Caco-2 (cell line): Measurements from ENCODE around the gene IKBKE. TPM values are rescaled to one million over a fixed set of nuclear protein-coding genes. Genes with fewer than 3 reads are reported as not detected.

Source experiments
- BruUV-seq: library from RNA; stranded (reverse); fragments of 400-500 nt; replicated peaks from 2 replicates; lab custom pipeline; 2021; lab: Mats Ljungman, UMichigan
- CTCF ChIA-PET: fragments of 300-600 bp; sonication (Branson Sonifier 250); formaldehyde crosslinking; loops from one replicate; lab custom pipeline; 2022; ENCODE audit warnings: antibody characterized with exemption; lab: Charles Lee
- POLR2A ChIA-PET: fragments of 300-600 bp; sonication (Branson Sonifier 250); formaldehyde crosslinking; loops from one replicate; lab custom pipeline; 2022; ENCODE audit warnings: antibody characterized with exemption; lab: Charles Lee
- DNase-seq, 2 experiments: peaks; one replicate each; pipeline versions ENCODE4 v3.0.0 to v3.0.0-alpha.2; 2020 to 2022
- H3K27me3 ChIP-seq: replicated peaks from 2 replicates; pipeline ENCODE4 v1.6.0; 2011; ENCODE audit warnings: low read length; ENCODE audit not compliant: control insufficient read depth, insufficient read depth
- H3K36me3 ChIP-seq: 2 replicates; pipeline ENCODE4 v1.5.1; 2011; ENCODE audit warnings: low read length; ENCODE audit not compliant: control insufficient read depth, insufficient read depth
- H3K4me1 ChIP-seq: fragments of 250-450 bp; sonication (Bioruptor Pico); 2 replicates; pipeline ENCODE4 v1.5.1; 2020; ENCODE audit warnings: mild to moderate bottlenecking
- H3K4me3 ChIP-seq: 2 replicates; pipeline ENCODE4 v1.5.1; 2011; ENCODE audit warnings: low read depth, mild to moderate bottlenecking, control low read depth, low read length
- H3K9me3 ChIP-seq: fragments of 250-450 bp; sonication (Bioruptor Pico); 2 replicates; pipeline ENCODE4 v1.5.1; 2020; ENCODE audit warnings: mild to moderate bottlenecking, moderate library complexity
- H3K27ac Mint-ChIP-seq: one replicate; pipeline ENCODE4 v1.8.0; 2022; ENCODE audit warnings: mixed read lengths; ENCODE audit not compliant: unreplicated experiment
- H3K27me3 Mint-ChIP-seq: one replicate; pipeline ENCODE4 v1.8.0; 2022; ENCODE audit warnings: mixed read lengths; ENCODE audit not compliant: insufficient read depth, unreplicated experiment
- H3K36me3 Mint-ChIP-seq: one replicate; pipeline ENCODE4 v1.8.0; 2022; ENCODE audit warnings: mild to moderate bottlenecking, mixed read lengths; ENCODE audit not compliant: insufficient read depth, unreplicated experiment
- H3K4me1 Mint-ChIP-seq: one replicate; pipeline ENCODE4 v1.8.0; 2022; ENCODE audit warnings: low read depth, mixed read lengths; ENCODE audit not compliant: unreplicated experiment
- H3K4me3 Mint-ChIP-seq: one replicate; pipeline ENCODE4 v1.8.0; 2022; ENCODE audit warnings: mild to moderate bottlenecking, moderate library complexity, mixed read lengths; ENCODE audit not compliant: unreplicated experiment
- H3K9me3 Mint-ChIP-seq: one replicate; pipeline ENCODE4 v1.8.0; 2022; ENCODE audit warnings: mixed read lengths; ENCODE audit not compliant: unreplicated experiment
- intact Hi-C: fragments of 100-400 bp; cut with micrococcal nuclease; formaldehyde crosslinking; loops from one replicate; pipeline ENCODE4 v1.10.0; 2022; ENCODE audit not compliant: unreplicated experiment
- total RNA-seq: library from RNA; stranded (reverse); gene quantifications from 2 replicates; pipeline ENCODE4 v1.2.3, GENCODE V29; 2022
- TF ChIP-seq, protein P1 (sequence below), 2 experiments: fragments of 200-600 bp in 1 of 2; IDR thresholded peaks; 1 replicate in 1 of 2; 2 replicates in 1 of 2; pipeline versions ENCODE4 v1.5.1 to v1.8.0; 2011 to 2022; ENCODE audit warnings: antibody characterized with exemption in 1 of 2, control low read depth in 1 of 2, inconsistent platforms in 1 of 2, low read depth in 1 of 2, low read length in 1 of 2, mild to moderate bottlenecking in 1 of 2, moderate library complexity in 1 of 2; ENCODE audit not compliant: insufficient read depth in 1 of 2, severe bottlenecking in 1 of 2, unreplicated experiment in 1 of 2

IKBKE gene
- total RNA-seq, 1 experiment from 2014 or later, result 9.0 TPM

DNA sequence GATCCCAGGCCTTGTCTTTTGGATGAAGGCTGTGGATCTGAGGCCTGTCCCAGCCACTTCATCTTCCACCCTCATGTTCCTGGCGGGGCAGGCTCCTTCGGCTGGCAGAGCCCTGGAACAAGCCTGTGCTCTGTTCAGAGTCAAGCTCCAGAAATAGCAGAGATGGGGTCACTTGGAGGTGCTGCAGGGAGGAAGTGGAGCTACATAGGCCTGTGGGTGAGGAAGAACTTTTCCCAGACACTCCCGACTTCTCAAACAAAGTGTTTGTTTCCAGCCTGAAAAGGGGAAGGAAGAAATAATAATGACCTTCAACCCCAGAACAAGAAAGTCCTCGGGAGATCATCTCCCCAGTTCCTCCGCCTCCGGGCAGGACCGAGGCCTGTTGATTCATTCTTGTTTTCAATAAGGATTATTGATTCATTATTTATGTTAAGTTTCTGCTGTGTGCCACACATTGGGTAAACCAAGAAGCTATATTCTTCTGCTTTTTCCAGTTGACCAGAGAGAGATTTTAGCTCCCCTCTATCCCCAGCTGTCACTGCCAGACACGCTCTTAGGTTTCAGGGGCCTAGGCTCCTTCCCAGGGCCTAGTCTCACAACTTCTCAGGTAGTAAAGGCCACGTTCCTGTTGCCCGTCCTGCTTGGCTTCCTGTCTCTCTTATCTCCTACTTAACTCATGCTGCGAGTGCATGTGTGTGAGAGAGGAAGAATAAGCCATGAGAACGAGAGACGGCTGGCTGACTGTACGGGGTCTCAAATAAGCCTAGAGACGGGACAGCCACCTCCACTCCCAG, 16.9 kb downstream of the IKBKE start:
- intact Hi-C loops, result no loop called here
- Mint-ChIP-seq H3K27ac (no peak overlapping the region), H3K4me1 (no peaks in the 10 kb centered on the region), H3K36me3 (peaks cover 5% of the 10 kb centered on the region), H3K9me3 (no peaks in the 10 kb centered on the region), H3K4me3 (no peak overlapping the region), H3K27me3 (no peaks in the 10 kb centered on the region)
- H3K36me3 ChIP-seq, result no peaks in the 10 kb centered on the region; the same call in 1 of the 2 replicates
- no peak overlapping the region for H3K4me3 ChIP-seq
- no peak for DNase-seq
- BruUV-seq, result no TSS peak
- H3K4me1 ChIP-seq, result no peaks in the 10 kb centered on the region
- no peaks in the 10 kb centered on the region for H3K27me3 ChIP-seq
- ChIA-PET CTCF (no interaction called here), POLR2A (no interaction called here)
- TF ChIP-seq, protein P1, sequence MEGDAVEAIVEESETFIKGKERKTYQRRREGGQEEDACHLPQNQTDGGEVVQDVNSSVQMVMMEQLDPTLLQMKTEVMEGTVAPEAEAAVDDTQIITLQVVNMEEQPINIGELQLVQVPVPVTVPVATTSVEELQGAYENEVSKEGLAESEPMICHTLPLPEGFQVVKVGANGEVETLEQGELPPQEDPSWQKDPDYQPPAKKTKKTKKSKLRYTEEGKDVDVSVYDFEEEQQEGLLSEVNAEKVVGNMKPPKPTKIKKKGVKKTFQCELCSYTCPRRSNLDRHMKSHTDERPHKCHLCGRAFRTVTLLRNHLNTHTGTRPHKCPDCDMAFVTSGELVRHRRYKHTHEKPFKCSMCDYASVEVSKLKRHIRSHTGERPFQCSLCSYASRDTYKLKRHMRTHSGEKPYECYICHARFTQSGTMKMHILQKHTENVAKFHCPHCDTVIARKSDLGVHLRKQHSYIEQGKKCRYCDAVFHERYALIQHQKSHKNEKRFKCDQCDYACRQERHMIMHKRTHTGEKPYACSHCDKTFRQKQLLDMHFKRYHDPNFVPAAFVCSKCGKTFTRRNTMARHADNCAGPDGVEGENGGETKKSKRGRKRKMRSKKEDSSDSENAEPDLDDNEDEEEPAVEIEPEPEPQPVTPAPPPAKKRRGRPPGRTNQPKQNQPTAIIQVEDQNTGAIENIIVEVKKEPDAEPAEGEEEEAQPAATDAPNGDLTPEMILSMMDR (IDR thresholded peaks at IDR 0.05; ENCODE audit: insufficient read depth in 1 of 2, low read depth in 1 of 2, low read length in 1 of 2, severe bottlenecking in 1 of 2, unreplicated experiment in 1 of 2), result no peak
- H3K9me3 ChIP-seq, result no peaks in the 10 kb centered on the region

DNA sequence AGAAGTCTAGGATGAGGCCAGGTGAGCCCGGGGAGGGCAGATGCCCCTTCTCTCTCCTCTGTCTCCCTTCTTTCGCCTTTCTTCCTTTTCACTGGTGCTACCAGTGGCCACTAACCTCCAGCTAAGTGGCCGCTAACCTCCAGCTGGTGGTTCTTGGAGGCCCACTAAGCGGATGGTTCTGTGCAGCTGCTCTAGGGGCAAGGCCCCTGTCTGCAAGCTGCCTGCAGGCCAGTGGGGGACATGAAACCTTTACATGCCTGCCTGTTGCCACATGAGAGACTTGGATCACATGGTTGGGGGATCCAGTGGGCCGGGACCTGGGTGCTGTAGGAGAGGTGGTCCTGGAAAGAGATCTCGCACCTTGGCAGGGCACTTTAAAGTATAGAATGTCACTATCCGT, 17.7 kb downstream of the IKBKE start:
- Mint-ChIP-seq H3K27me3 (no peaks in the 10 kb centered on the region), H3K4me3 (no peak overlapping the region), H3K27ac (no peak overlapping the region), H3K9me3 (no peaks in the 10 kb centered on the region), H3K4me1 (no peaks in the 10 kb centered on the region), H3K36me3 (peaks cover 5% of the 10 kb centered on the region)
- no peak for DNase-seq
- TF ChIP-seq, protein P1 (IDR thresholded peaks at IDR 0.05; ENCODE audit: insufficient read depth in 1 of 2, low read depth in 1 of 2, low read length in 1 of 2, severe bottlenecking in 1 of 2, unreplicated experiment in 1 of 2), result no peak
- intact Hi-C loops, result no loop called here
- Histone ChIP-seq H3K4me1 (no peaks in the 10 kb centered on the region), H3K36me3 (no peaks in the 10 kb centered on the region; the same call in 1 of the 2 replicates), H3K9me3 (no peaks in the 10 kb centered on the region), H3K4me3 (no peak overlapping the region), H3K27me3 (no peaks in the 10 kb centered on the region)
- ChIA-PET POLR2A (no interaction called here), CTCF (no interaction called here)
- BruUV-seq, result no TSS peak

DNA sequence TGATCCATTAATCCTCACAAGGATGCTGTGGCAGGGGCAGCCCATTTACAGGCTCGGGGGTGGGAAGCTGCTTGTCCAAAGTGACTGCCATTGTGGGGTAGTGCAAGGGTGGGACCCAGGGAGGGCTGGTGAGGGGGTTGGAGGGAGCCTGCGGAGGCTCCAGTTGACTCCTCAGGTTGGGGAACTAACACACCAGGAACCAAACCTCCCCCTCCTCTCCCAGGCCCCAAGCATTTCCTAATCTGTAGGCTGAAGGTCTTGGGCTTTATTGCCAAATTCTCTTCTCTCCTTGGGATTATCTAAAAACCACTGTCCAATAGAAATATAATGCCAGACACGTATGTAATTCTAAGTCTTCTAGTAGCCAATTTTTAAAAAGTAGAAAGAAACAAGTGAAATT, 18.2 kb downstream of the IKBKE start:
- no peaks in the 10 kb centered on the region for H3K27me3 Mint-ChIP-seq
- intact Hi-C loops, result no loop called here
- no peak overlapping the region for H3K27ac Mint-ChIP-seq
- no TSS peak for BruUV-seq
- ChIA-PET POLR2A (no interaction called here), CTCF (no interaction called here)
- peaks cover 5% of the 10 kb centered on the region for H3K36me3 Mint-ChIP-seq
- Histone ChIP-seq H3K4me3 (no peak overlapping the region), H3K36me3 (no peaks in the 10 kb centered on the region; the same call in 1 of the 2 replicates), H3K9me3 (no peaks in the 10 kb centered on the region), H3K27me3 (no peaks in the 10 kb centered on the region), H3K4me1 (no peaks in the 10 kb centered on the region)
- TF ChIP-seq, protein P1 (IDR thresholded peaks at IDR 0.05; ENCODE audit: insufficient read depth in 1 of 2, low read depth in 1 of 2, low read length in 1 of 2, severe bottlenecking in 1 of 2, unreplicated experiment in 1 of 2), result no peak
- no peaks in the 10 kb centered on the region for H3K4me1 Mint-ChIP-seq
- DNase-seq, result no peak
- no peak overlapping the region for H3K4me3 Mint-ChIP-seq
- H3K9me3 Mint-ChIP-seq, result no peaks in the 10 kb centered on the region
